SK-N-SH treated with all-trans-retinoic acid at 6 μM for 48 hours (cell line): ENCODE data around the gene PRDM15.

Source experiments
- PATZ1 ChIP-seq: fragments of 250-450 bp; sonication (Bioruptor Pico); IDR thresholded peaks from 2 replicates; pipeline ENCODE4 v1.8.0; 2020; ENCODE audit warnings: mild to moderate bottlenecking, moderate library complexity, borderline replicate concordance
- RARB ChIP-seq: fragments of 250-450 bp; sonication (Bioruptor Pico); IDR thresholded peaks from 2 replicates; pipeline ENCODE4 v1.8.0; 2021; ENCODE audit warnings: mild to moderate bottlenecking, moderate library complexity
- SNAI2 ChIP-seq: fragments of 250-450 bp; sonication (Bioruptor Pico); IDR thresholded peaks from 2 replicates; pipeline ENCODE4 v1.5.0; 2020; ENCODE audit warnings: mild to moderate bottlenecking, moderate library complexity
- ZC3H10 ChIP-seq: fragments of 250-450 bp; sonication (Bioruptor Pico); IDR thresholded peaks from 2 replicates; pipeline ENCODE4 v1.5.1; 2021; ENCODE audit warnings: mild to moderate bottlenecking, moderate library complexity
- ZFP30 ChIP-seq: fragments of 450-650 bp; formaldehyde crosslinking; IDR thresholded peaks from 2 replicates; pipeline ENCODE4 v1.5.0; 2022; ENCODE audit warnings: mild to moderate bottlenecking, moderate library complexity
- ZNF565 ChIP-seq: fragments of 450-650 bp; formaldehyde crosslinking; conservative IDR thresholded peaks from 2 replicates; pipeline ENCODE4 v1.5.0; 2020; ENCODE audit warnings: low read depth, mild to moderate bottlenecking, moderate library complexity

DNA sequence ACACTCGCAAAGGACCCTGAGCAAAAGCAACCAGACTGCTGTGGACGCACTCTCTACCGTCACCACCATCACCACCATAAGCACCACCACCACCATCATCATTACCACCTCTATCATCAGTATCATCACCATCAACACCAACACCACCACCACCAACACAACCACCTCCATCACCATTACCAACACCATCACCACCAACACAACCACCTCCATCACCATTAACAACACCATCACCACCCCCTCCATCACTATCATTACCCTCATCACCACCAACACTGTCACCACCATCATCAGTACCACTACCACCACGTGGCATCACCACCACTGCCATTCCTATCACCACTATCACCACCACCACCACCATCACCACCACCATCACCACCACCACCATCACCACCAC lies 73.5 kb downstream of the PRDM15 start:
- TF ChIP-seq ZFP30 (CRISPR knock-in tag) = no peak
- TF ChIP-seq PATZ1 (CRISPR knock-in tag) = no peak
- no peak for TF ChIP-seq ZNF565 (CRISPR knock-in tag)
- no peak for TF ChIP-seq SNAI2 (CRISPR knock-in tag)
- TF ChIP-seq ZC3H10 (CRISPR knock-in tag) = no peak
- no peak for TF ChIP-seq RARB (CRISPR knock-in tag)
